Measurements from ENCODE around the gene OVOL1. TPM values are rescaled to one million over a fixed set of nuclear protein-coding genes. Genes with fewer than 3 reads are reported as not detected.

The OVOL1 gene
- total and polyA plus RNA-seq, 11 donors = not detected

- no peak overlapping the region for H3K27ac ChIP-seq
- TF ChIP-seq POLR2A (IDR thresholded peaks at IDR 0.05) = no peak
- TF ChIP-seq CTCF (IDR thresholded peaks at IDR 0.05) = no peak
- no peak overlapping the region for H3K4me3 ChIP-seq
- 85 to 90% (median 86%) methylated on average over 31 to 42 of the region's 42 CpGs for WGBS, 4 donors
- ATAC-seq (no peak), DNase-seq (no peak)
- intact Hi-C loops (cut with DNase I) = no loop called here
- peaks cover 0 to 43% (median 4%) of the 10 kb centered on the region in 9 donors for H3K27me3 ChIP-seq
- peaks cover 0 to 12% (median 0%) of the 10 kb centered on the region in 12 donors for H3K4me1 ChIP-seq
- H3K36me3 ChIP-seq = no peaks in the 10 kb centered on the region
- no peaks in the 10 kb centered on the region for H3K9me3 ChIP-seq
These were observed 8.0 kb downstream of the OVOL1 start for GRCh38 chr11:65794570-65795510.

- H3K4me3 ChIP-seq = no peak overlapping the region
- H3K9me3 ChIP-seq = no peaks in the 10 kb centered on the region
- H3K27me3 ChIP-seq = peaks cover 0 to 58% (median 9%) of the 10 kb centered on the region in 9 donors
- no peak for TF ChIP-seq POLR2A (IDR thresholded peaks at IDR 0.05)
- no peak for TF ChIP-seq CTCF (IDR thresholded peaks at IDR 0.05)
- ATAC-seq (no peak), DNase-seq (peak in 1 of 5 donors; percentile 17)
- WGBS, 4 donors = 64 to 82% (median 68%) methylated on average over 13 to 15 of the region's 15 CpGs
- intact Hi-C loops (cut with DNase I) = no loop called here
- no peaks in the 10 kb centered on the region for H3K36me3 ChIP-seq
- no peak overlapping the region for H3K27ac ChIP-seq
- H3K4me1 ChIP-seq = peaks cover 0 to 3% (median 0%) of the 10 kb centered on the region in 12 donors
These were observed 10.1 kb downstream of the OVOL1 start for GRCh38 chr11:65796726-65797601.

- WGBS, 4 donors = 82 to 88% (median 85%) methylated on average over 11 to 13 of the region's 13 CpGs
- no peak for DNase-seq
- intact Hi-C loops (cut with DNase I) = no loop called here
- H3K36me3 ChIP-seq = no peaks in the 10 kb centered on the region
- TF ChIP-seq CTCF (IDR thresholded peaks at IDR 0.05) (no peak), POLR2A (IDR thresholded peaks at IDR 0.05) (no peak)
- ATAC-seq = peak in 1 of 4 donors; percentile 12
- no peak overlapping the region for H3K27ac ChIP-seq
- no peak overlapping the region for H3K4me3 ChIP-seq
- H3K27me3 ChIP-seq = peaks cover 0 to 62% (median 9%) of the 10 kb centered on the region in 9 donors
- H3K9me3 ChIP-seq = no peaks in the 10 kb centered on the region
- H3K4me1 ChIP-seq = no peaks in the 10 kb centered on the region
These were observed 10.8 kb downstream of the OVOL1 start for GRCh38 chr11:65797711-65798110.

GRCh38 chr11:65798882-65799281 is 12.0 kb downstream of the OVOL1 start:
- ATAC-seq (no peak), DNase-seq (no peak)
- H3K9me3 ChIP-seq = no peaks in the 10 kb centered on the region
- intact Hi-C loops (cut with DNase I) = no loop called here
- H3K27ac ChIP-seq = no peak overlapping the region
- 84 to 85% (median 85%) methylated on average over 8 of the region's 8 CpGs for WGBS, 4 donors
- no peaks in the 10 kb centered on the region for H3K4me1 ChIP-seq
- TF ChIP-seq CTCF (IDR thresholded peaks at IDR 0.05) = no peak
- TF ChIP-seq POLR2A (IDR thresholded peaks at IDR 0.05) = no peak
- peaks cover 4 to 73% (median 14%) of the 10 kb centered on the region in 9 donors for H3K27me3 ChIP-seq
- H3K4me3 ChIP-seq = no peak overlapping the region
- H3K36me3 ChIP-seq = no peaks in the 10 kb centered on the region

Data from heart left ventricle (tissue), 16 donors.